ENCODE measurements around the gene PLEKHO2. TPM values are rescaled to one million over a fixed set of nuclear protein-coding genes. Genes with fewer than 3 reads are reported as not detected.

PLEKHO2 gene
- total RNA-seq, 3 donors from 2014 or later, result 9.3 to 14.2 (median 13.0) TPM

DNA sequence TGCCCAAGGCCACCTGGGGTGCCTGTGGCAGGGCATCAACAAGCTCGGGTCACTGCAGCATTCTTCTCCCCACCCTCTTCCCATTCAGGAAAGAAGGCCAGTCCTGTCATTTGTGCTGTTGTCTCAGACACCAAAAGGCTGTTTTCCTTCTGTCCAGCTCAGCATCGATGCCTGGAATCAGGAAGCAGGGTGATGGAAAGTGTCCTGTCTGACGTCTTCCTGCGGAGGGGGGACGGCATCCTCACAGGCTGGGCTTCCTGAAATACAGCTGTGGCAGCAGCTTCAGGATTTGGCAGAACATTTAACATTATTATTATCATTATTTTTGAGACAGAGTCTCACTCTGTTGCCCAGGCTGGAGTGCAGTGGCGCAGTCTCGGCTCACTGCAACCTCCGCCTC lies 37.0 kb downstream of the PLEKHO2 start:
- H3K9me3 Mint-ChIP-seq, result no peaks in the 10 kb centered on the region
- H3K4me1 Mint-ChIP-seq (ENCODE audit: low read depth), result peaks cover 32% of the 10 kb centered on the region

GRCh38 chr15:64883100-64883581 lies 41.4 kb downstream of the PLEKHO2 start:
- Mint-ChIP-seq H3K4me3 (peak overlapping the region; percentile 68), H3K36me3 (ENCODE audit: insufficient read depth) (no peaks in the 10 kb centered on the region)

More for the DNA sequence above, 37.0 kb downstream of the PLEKHO2 start:
- Mint-ChIP-seq H3K36me3 (ENCODE audit: insufficient read depth) (no peaks in the 10 kb centered on the region), H3K4me3 (no peak overlapping the region), H3K27me3 (ENCODE audit: low read depth) (no peaks in the 10 kb centered on the region)
- no peak for ATAC-seq
- no peak for DNase-seq

DNA sequence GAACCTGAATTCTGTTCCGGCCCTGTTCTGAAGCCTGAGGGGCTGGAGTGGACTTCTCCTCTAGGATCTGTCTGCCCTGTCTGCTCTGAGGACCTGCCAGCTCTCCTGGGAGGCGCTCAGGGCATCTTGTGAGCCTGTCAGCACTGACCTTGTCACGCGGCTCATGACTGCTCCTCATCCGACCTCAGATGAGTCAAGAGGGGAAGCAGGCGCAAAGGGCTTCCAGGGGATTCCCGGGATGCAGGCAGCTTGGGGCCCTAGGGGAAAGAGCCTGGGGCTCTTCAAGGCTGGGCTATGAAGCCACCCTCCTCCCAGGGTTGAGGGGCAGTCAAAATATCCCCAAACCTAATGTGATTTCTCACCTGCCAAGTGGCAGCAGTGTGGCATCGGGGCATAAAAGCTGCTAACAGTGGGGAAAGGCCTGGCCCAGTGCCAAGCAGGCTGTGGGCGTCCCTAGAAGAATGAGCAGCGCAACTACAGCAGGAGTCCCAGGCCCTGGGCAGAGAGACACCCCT lies 42.3 kb downstream of the PLEKHO2 start:
- H3K4me1 Mint-ChIP-seq (ENCODE audit: low read depth), result peaks cover 32% of the 10 kb centered on the region
- no peaks in the 10 kb centered on the region for H3K27me3 Mint-ChIP-seq (ENCODE audit: low read depth)
- ATAC-seq (peak; percentile 76 to 82), DNase-seq (peak; percentile 78)
- H3K4me3 Mint-ChIP-seq, result peak overlapping the region; percentile 68
- H3K9me3 Mint-ChIP-seq, result no peaks in the 10 kb centered on the region
- no peaks in the 10 kb centered on the region for H3K36me3 Mint-ChIP-seq (ENCODE audit: insufficient read depth)

More at GRCh38 chr15:64883100-64883581, 41.4 kb downstream of the PLEKHO2 start:
- Mint-ChIP-seq H3K27me3 (ENCODE audit: low read depth) (no peaks in the 10 kb centered on the region), H3K4me1 (ENCODE audit: low read depth) (peaks cover 32% of the 10 kb centered on the region), H3K9me3 (no peaks in the 10 kb centered on the region)
- ATAC-seq, result peak; percentile 83 to 84
- no peak for DNase-seq

- no peaks in the 10 kb centered on the region for H3K9me3 Mint-ChIP-seq
- H3K4me1 Mint-ChIP-seq (ENCODE audit: low read depth), result peaks cover 32% of the 10 kb centered on the region
- no peak for ATAC-seq
- peak overlapping the region; percentile 68 for H3K4me3 Mint-ChIP-seq
- H3K36me3 Mint-ChIP-seq (ENCODE audit: insufficient read depth), result no peaks in the 10 kb centered on the region
- H3K27me3 Mint-ChIP-seq (ENCODE audit: low read depth), result no peaks in the 10 kb centered on the region
- no peak for DNase-seq
Measured at GRCh38 chr15:64884679-64885078, 43.0 kb downstream of the PLEKHO2 start.

DNA sequence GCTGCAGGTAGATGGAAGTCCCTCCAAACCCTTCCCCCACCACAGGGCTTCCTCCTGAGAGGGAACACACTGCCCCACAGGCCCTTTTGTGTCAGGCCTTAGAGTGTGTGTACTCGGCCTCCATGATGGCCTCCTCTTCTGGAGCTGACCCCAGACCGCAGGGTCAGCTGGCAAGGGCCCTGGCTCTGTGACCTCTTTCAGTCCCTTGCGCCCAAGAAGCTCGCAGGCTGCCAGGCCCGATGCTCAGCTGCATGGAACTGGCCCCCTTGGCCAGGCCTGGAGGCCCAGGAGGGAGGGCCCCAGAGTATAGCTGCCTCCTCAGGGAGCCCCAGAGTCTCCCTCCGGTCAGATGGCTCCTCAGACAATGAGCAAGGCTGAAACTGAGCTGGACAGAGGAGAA lies 46.6 kb downstream of the PLEKHO2 start:
- Mint-ChIP-seq H3K4me3 (no peak overlapping the region), H3K36me3 (ENCODE audit: insufficient read depth) (no peaks in the 10 kb centered on the region), H3K27me3 (ENCODE audit: low read depth) (no peaks in the 10 kb centered on the region), H3K4me1 (ENCODE audit: low read depth) (peaks cover 39% of the 10 kb centered on the region), H3K9me3 (no peaks in the 10 kb centered on the region)
- DNase-seq (no peak), ATAC-seq (no peak)

- no peak for ATAC-seq
- no peak for DNase-seq
- no peaks in the 10 kb centered on the region for H3K9me3 Mint-ChIP-seq
- H3K36me3 Mint-ChIP-seq (ENCODE audit: insufficient read depth), result no peaks in the 10 kb centered on the region
- peaks cover 52% of the 10 kb centered on the region for H3K4me1 Mint-ChIP-seq (ENCODE audit: low read depth)
- H3K27me3 Mint-ChIP-seq (ENCODE audit: low read depth), result no peaks in the 10 kb centered on the region
- H3K4me3 Mint-ChIP-seq, result peak overlapping the region; percentile 52
Measured at GRCh38 chr15:64891561-64891960, 49.8 kb downstream of the PLEKHO2 start.

DNA sequence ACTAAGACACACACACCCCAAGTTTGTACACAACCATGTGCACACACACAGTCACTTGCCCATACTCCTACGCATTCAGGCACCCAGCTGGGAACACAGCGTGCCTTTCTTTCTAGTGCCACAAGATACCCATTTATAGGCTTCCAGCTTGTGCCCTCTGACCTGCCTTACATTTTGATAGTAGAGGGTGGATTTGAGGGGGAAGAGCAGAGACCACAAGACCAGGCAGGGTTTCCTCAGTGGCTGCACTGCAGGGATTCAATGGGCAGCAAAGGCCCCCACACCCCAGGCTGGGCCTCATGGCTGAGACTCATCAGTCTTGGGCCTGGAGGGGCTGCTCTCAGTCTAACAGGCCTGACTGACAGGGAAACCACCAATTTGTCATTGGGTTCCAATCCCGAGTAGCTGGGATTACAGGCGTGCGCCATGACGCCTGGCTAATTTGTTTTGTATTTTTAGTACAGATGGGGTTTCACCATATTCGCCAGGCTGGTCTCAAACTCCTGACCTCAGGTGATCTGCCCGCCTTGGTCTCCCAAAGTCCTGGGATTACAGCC lies 51.2 kb downstream of the PLEKHO2 start:
- DNase-seq, result no peak
- Mint-ChIP-seq H3K36me3 (ENCODE audit: insufficient read depth) (no peaks in the 10 kb centered on the region), H3K9me3 (no peaks in the 10 kb centered on the region), H3K4me3 (peak overlapping the region; percentile 88), H3K27me3 (ENCODE audit: low read depth) (no peaks in the 10 kb centered on the region), H3K4me1 (ENCODE audit: low read depth) (peaks cover 60% of the 10 kb centered on the region)
- ATAC-seq, result peak in 1 of 2 donors; percentile 2

- DNase-seq (peak; percentile 93), ATAC-seq (peak; percentile 87 to 91)
- Mint-ChIP-seq H3K4me3 (peak overlapping the region; percentile 88), H3K27me3 (ENCODE audit: low read depth) (no peaks in the 10 kb centered on the region), H3K9me3 (no peaks in the 10 kb centered on the region), H3K36me3 (ENCODE audit: insufficient read depth) (no peaks in the 10 kb centered on the region), H3K4me1 (ENCODE audit: low read depth) (peaks cover 60% of the 10 kb centered on the region)
Measured at GRCh38 chr15:64893481-64894394, 52.0 kb downstream of the PLEKHO2 start.

DNA sequence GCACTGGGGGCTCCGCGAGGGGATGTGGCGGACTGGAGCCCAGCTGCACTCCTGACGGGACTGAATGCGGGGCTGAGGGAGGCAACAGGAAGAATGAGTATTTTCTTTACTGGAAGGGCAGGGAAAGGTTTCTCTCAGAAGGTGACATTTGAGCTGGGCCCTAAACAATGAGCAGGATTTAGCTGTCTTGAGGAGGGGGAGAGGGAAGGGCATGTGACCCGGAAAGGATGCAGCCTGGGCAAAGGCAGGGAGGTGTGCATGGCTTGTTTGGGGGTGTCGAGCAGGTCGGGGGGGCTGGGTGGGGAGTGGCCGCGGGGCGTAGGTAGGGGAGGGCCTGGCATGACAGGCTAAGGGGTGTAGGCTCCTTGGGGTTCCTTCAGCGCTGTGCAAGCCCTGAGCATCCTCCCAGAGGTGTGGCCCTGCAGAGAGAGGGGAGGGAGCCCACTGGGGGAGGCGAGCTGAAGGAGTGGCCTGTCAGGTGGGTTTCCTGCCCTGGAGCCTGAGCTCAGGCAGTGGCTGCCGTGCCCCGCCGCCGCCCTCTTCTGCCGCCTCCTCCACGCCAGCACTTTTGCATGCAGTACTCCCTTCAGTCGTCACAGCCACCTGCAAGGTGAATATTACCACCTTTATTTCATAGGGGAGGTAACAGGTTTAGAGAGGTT lies 52.8 kb downstream of the PLEKHO2 start:
- ATAC-seq (peak; percentile 26 to 30), DNase-seq (peak; percentile 56)
- H3K4me3 Mint-ChIP-seq, result peak overlapping the region; percentile 88
- H3K27me3 Mint-ChIP-seq (ENCODE audit: low read depth), result no peaks in the 10 kb centered on the region
- peaks cover 2% of the 10 kb centered on the region for H3K36me3 Mint-ChIP-seq (ENCODE audit: insufficient read depth)
- H3K4me1 Mint-ChIP-seq (ENCODE audit: low read depth), result peaks cover 63% of the 10 kb centered on the region
- no peaks in the 10 kb centered on the region for H3K9me3 Mint-ChIP-seq

- DNase-seq (peak; percentile 21), ATAC-seq (peak in 1 of 2 donors; percentile 5)
- Mint-ChIP-seq H3K27me3 (ENCODE audit: low read depth) (no peaks in the 10 kb centered on the region), H3K36me3 (ENCODE audit: insufficient read depth) (peaks cover 2% of the 10 kb centered on the region), H3K4me3 (peak overlapping the region; percentile 88), H3K4me1 (ENCODE audit: low read depth) (peaks cover 63% of the 10 kb centered on the region), H3K9me3 (no peaks in the 10 kb centered on the region)
Measured at GRCh38 chr15:64895285-64896065, 53.8 kb downstream of the PLEKHO2 start.

DNA sequence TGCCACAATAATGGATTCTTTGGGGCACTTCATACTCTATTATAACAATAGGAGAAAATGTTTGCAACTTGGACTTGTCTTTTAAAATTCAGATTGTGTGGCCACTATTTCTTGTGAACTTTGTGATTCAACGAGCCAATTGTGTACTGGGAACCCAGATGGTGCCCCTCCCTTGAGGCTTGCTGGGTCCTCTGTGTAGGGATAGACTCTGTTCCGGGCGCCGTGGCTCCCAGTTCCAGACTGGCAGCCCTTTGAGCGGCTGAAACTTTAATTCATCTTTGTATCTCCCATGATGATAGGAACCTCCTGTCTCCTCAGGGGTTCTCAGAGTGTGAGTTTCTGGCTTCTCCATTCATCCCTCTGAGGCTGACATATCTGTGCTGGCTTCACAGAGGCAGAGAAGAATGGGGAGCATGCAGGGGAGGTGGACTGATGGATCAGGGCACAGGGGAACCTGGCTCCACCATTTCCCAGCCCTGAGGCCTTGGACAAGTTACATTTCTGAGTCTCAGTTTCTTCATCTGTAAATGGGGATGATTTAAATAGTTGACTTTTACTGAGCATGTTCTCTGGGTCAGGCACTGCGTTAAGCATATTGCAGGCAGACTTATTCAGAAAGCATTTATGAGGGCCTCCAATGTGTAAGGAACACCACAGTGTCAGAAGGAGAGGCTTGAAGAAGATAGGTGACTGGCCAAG lies 54.8 kb downstream of the PLEKHO2 start:
- no peak for ATAC-seq
- peaks cover 2% of the 10 kb centered on the region for H3K36me3 Mint-ChIP-seq (ENCODE audit: insufficient read depth)
- H3K27me3 Mint-ChIP-seq (ENCODE audit: low read depth), result no peaks in the 10 kb centered on the region
- DNase-seq, result no peak
- peaks cover 58% of the 10 kb centered on the region for H3K4me1 Mint-ChIP-seq (ENCODE audit: low read depth)
- H3K4me3 Mint-ChIP-seq, result peak overlapping the region; percentile 88
- H3K9me3 Mint-ChIP-seq, result peaks cover 6% of the 10 kb centered on the region

DNA sequence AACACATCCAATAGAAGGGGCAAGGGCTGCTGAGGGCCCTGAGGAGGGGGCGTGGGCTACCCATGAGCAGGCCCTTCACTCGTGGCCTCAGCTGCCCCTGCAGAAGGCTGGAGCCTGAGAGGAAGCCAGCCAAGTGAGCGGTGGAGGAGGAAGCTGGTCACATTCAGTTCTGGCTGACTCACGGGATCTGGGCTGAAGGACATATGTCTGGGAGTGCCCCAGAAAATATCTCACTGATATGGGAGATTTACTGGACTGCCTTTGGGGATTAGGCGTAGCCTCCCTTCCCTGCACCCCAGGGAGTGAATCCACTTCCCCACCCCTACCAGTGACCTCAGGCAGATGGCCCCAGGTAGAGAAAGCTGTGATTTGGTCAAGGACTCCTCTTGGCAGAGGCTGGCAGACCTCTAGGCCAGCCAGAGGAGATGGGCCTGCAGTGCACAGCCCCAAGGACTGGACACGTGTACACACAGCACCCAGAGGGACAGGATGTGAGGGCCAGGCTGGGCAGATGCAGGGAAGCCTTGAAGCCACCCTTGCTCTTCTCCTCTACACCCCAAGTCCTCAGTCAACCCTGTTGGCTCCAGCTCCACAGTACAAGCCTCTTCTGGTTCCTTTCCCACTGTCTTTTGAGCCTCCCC lies 55.8 kb downstream of the PLEKHO2 start:
- ATAC-seq, result no peak
- H3K9me3 Mint-ChIP-seq, result peaks cover 6% of the 10 kb centered on the region
- no peak for DNase-seq
- H3K27me3 Mint-ChIP-seq (ENCODE audit: low read depth), result no peaks in the 10 kb centered on the region
- H3K4me1 Mint-ChIP-seq (ENCODE audit: low read depth), result peaks cover 56% of the 10 kb centered on the region
- peaks cover 2% of the 10 kb centered on the region for H3K36me3 Mint-ChIP-seq (ENCODE audit: insufficient read depth)
- no peak overlapping the region for H3K4me3 Mint-ChIP-seq

DNA sequence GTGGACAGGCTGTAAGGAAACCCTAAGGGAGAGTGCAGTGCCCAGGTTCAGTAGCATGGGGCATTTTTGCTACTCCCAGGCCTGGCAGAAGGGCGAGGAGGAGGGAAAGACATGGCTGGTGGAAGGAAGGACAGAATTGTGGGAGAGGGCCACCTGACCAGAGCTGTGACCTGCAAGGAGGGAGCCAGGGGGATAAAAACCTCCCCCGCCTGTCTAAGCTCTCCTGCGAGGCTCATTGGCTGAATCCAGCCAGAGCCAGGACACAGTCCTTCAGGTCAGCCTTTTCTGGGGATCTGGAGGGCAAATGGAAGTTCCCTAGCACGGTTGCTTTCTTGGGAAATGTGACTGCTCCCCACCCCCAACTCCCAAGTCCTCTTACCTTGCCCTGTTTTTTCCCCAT lies 56.7 kb downstream of the PLEKHO2 start:
- Mint-ChIP-seq H3K9me3 (peaks cover 6% of the 10 kb centered on the region), H3K4me3 (no peak overlapping the region), H3K27me3 (ENCODE audit: low read depth) (no peaks in the 10 kb centered on the region), H3K36me3 (ENCODE audit: insufficient read depth) (peaks cover 2% of the 10 kb centered on the region), H3K4me1 (ENCODE audit: low read depth) (peaks cover 56% of the 10 kb centered on the region)
- no peak for DNase-seq
- no peak for ATAC-seq

Data from activated T-cell treated with anti-CD3 and anti-CD28 coated beads, Interleukin-2, amount 50 U/mL, for 4 hours (primary cell).